Dendritic cell treated with granulocyte-macrophage colony-stimulating factor and Interleukin-4, amounts not matched to agents 40 ng/mL and 50 ng/mL, for 4 days (primary cell): Measurements from ENCODE around the gene CNPPD1.
"Not testable (repeated sequence)": the region's sequence is repeated elsewhere in the genome, so short reads cannot be mapped to it uniquely, and the experiment has no call there.

Experiments used
- H3K27ac Mint-ChIP-seq: one replicate; pipeline ENCODE4 v1.8.0; 2022; ENCODE audit warnings: mild to moderate bottlenecking, mixed read lengths
- H3K27me3 Mint-ChIP-seq: one replicate; pipeline ENCODE4 v1.8.0; 2022; ENCODE audit warnings: mild to moderate bottlenecking, mixed read lengths
- H3K36me3 Mint-ChIP-seq: one replicate; pipeline ENCODE4 v1.8.0; 2022; ENCODE audit warnings: low read depth, mixed read lengths
- H3K4me1 Mint-ChIP-seq: one replicate; pipeline ENCODE4 v1.8.0; 2022; ENCODE audit warnings: low read depth, mixed read lengths
- H3K4me3 Mint-ChIP-seq: one replicate; pipeline ENCODE4 v1.8.0; 2022; ENCODE audit warnings: mild to moderate bottlenecking, moderate library complexity, mixed read lengths
- H3K9me3 Mint-ChIP-seq: one replicate; pipeline ENCODE4 v1.8.0; 2022; ENCODE audit warnings: mixed read lengths
- intact Hi-C: fragments of 100-400 bp; cut with micrococcal nuclease; formaldehyde crosslinking; loops from one replicate; pipeline ENCODE4 v1.15.0; 2022

The CNPPD1 gene

GRCh38 chr2:219204425-219205164 is 27.9 kb upstream of the CNPPD1 start:
- intact Hi-C loops: no loop called here
- Mint-ChIP-seq H3K4me1 (peaks cover 27% of the 10 kb centered on the region), H3K27me3 (peaks cover 5% of the 10 kb centered on the region), H3K36me3 (peaks cover 19% of the 10 kb centered on the region), H3K4me3 (no peak overlapping the region), H3K9me3 (peaks cover 9% of the 10 kb centered on the region), H3K27ac (no peak overlapping the region)

- H3K4me3 Mint-ChIP-seq, intact Hi-C loops, H3K9me3 Mint-ChIP-seq, H3K27ac Mint-ChIP-seq, H3K36me3 Mint-ChIP-seq, H3K4me1 Mint-ChIP-seq: not testable (repeated sequence)
- H3K27me3 Mint-ChIP-seq: peaks cover 18% of the 10 kb centered on the region
Measured at GRCh38 chr2:219201331-219201730, 24.6 kb upstream of the CNPPD1 start.

- H3K4me1 Mint-ChIP-seq, H3K36me3 Mint-ChIP-seq, H3K27ac Mint-ChIP-seq, H3K4me3 Mint-ChIP-seq, intact Hi-C loops, H3K9me3 Mint-ChIP-seq: not testable (repeated sequence)
- peaks cover 24% of the 10 kb centered on the region for H3K27me3 Mint-ChIP-seq
Measured at GRCh38 chr2:219200502-219201326, 24.0 kb upstream of the CNPPD1 start.

GRCh38 chr2:219199470-219200211 is 22.9 kb upstream of the CNPPD1 start:
- Mint-ChIP-seq H3K36me3 (no peaks in the 10 kb centered on the region), H3K4me3 (no peak overlapping the region), H3K27me3 (peaks cover 23% of the 10 kb centered on the region)

DNA sequence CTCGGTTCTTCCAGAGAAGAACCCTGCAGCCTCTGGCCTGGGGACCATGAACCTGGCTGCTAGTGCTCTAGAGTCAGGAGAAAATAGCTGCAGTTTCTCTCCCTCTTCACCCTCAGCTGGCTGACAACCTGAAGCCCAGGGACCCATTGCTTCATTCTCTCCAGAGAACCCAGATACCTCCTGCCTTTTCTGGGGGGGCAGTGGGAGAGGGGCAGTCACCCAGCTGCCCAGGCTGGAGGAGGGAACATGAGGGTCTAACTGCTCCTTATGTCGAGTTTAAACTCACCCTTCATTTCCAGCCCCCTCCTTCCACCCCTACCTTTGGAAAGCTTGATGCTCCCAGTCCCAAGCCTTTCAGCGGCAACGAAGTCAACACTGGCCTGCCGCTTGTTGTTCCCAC is 22.2 kb upstream of the CNPPD1 start:
- H3K27me3 Mint-ChIP-seq: peaks cover 20% of the 10 kb centered on the region
- H3K27ac Mint-ChIP-seq: no peak overlapping the region

More at GRCh38 chr2:219199470-219200211, 22.9 kb upstream of the CNPPD1 start:
- no peaks in the 10 kb centered on the region for H3K4me1 Mint-ChIP-seq
- H3K9me3 Mint-ChIP-seq: peaks cover 6% of the 10 kb centered on the region
- no peak overlapping the region for H3K27ac Mint-ChIP-seq
- intact Hi-C loops: no loop called here

GRCh38 chr2:219197388-219197787 is 20.7 kb upstream of the CNPPD1 start:
- intact Hi-C loops: no loop called here
- H3K9me3 Mint-ChIP-seq: no peaks in the 10 kb centered on the region

More for the DNA sequence above, 22.2 kb upstream of the CNPPD1 start:
- H3K36me3 Mint-ChIP-seq: no peaks in the 10 kb centered on the region
- no peak overlapping the region for H3K4me3 Mint-ChIP-seq
- H3K9me3 Mint-ChIP-seq: no peaks in the 10 kb centered on the region
- no peaks in the 10 kb centered on the region for H3K4me1 Mint-ChIP-seq
- intact Hi-C loops: no loop called here

GRCh38 chr2:219186754-219187456 is 10.2 kb upstream of the CNPPD1 start:
- intact Hi-C loops: no loop called here
- peaks cover 24% of the 10 kb centered on the region for H3K4me1 Mint-ChIP-seq
- H3K36me3 Mint-ChIP-seq: peaks cover 54% of the 10 kb centered on the region
- no peak overlapping the region for H3K4me3 Mint-ChIP-seq
- H3K9me3 Mint-ChIP-seq: no peaks in the 10 kb centered on the region
- no peaks in the 10 kb centered on the region for H3K27me3 Mint-ChIP-seq
- H3K27ac Mint-ChIP-seq: no peak overlapping the region

More at GRCh38 chr2:219197388-219197787, 20.7 kb upstream of the CNPPD1 start:
- H3K27ac Mint-ChIP-seq: no peak overlapping the region
- no peaks in the 10 kb centered on the region for H3K36me3 Mint-ChIP-seq
- H3K4me3 Mint-ChIP-seq: no peak overlapping the region
- no peaks in the 10 kb centered on the region for H3K4me1 Mint-ChIP-seq
- H3K27me3 Mint-ChIP-seq: peaks cover 20% of the 10 kb centered on the region

- no peak overlapping the region for H3K27ac Mint-ChIP-seq
- H3K36me3 Mint-ChIP-seq: peaks cover 82% of the 10 kb centered on the region
- peaks cover 52% of the 10 kb centered on the region for H3K4me1 Mint-ChIP-seq
- H3K4me3 Mint-ChIP-seq: no peak overlapping the region
- no peaks in the 10 kb centered on the region for H3K27me3 Mint-ChIP-seq
- no peaks in the 10 kb centered on the region for H3K9me3 Mint-ChIP-seq
- intact Hi-C loops: no loop called here
Measured at GRCh38 chr2:219184121-219184520, 7.4 kb upstream of the CNPPD1 start.

DNA sequence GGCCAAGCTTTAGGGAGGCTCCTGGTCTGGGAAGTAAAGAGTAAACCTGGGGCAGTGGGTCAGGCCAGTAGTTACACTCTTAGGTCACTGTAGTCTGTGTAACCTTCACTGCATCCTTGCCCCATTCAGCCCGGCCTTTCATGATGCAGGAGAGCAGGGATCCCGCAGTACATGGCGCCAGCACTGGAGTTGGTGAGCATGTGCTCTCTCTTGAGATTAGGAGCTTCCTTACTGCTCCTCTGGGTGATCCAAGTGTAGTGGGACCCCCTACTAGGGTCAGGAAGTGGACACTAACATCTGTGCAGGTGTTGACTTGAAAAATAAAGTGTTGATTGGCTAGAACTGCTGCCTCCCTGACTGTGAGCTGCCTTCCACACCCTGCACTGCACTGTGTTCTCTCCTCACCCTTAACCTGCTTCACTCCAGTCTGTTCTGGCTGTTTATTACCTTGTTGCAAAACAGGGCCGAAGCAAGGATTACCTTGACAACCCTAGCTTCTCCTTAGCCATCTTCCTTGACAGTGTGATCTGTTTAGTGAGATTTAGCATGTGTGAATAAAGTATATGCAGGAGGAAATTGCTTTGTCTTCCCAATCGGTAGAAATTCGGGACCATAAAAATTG is 6.5 kb upstream of the CNPPD1 start:
- H3K4me1 Mint-ChIP-seq: peaks cover 58% of the 10 kb centered on the region
- peak overlapping the region; percentile 71 for H3K27ac Mint-ChIP-seq
- H3K9me3 Mint-ChIP-seq: no peaks in the 10 kb centered on the region
- intact Hi-C loops: no loop called here
- H3K36me3 Mint-ChIP-seq: peaks cover 90% of the 10 kb centered on the region
- H3K4me3 Mint-ChIP-seq: peak overlapping the region; percentile 28
- no peaks in the 10 kb centered on the region for H3K27me3 Mint-ChIP-seq

- intact Hi-C loops: no loop called here
- no peaks in the 10 kb centered on the region for H3K9me3 Mint-ChIP-seq
- peak overlapping the region; percentile 28 for H3K4me3 Mint-ChIP-seq
- H3K36me3 Mint-ChIP-seq: peaks cover 94% of the 10 kb centered on the region
- peaks cover 60% of the 10 kb centered on the region for H3K4me1 Mint-ChIP-seq
- peak overlapping the region; percentile 71 for H3K27ac Mint-ChIP-seq
- H3K27me3 Mint-ChIP-seq: no peaks in the 10 kb centered on the region
Measured at GRCh38 chr2:219182331-219183150, 5.8 kb upstream of the CNPPD1 start.

DNA sequence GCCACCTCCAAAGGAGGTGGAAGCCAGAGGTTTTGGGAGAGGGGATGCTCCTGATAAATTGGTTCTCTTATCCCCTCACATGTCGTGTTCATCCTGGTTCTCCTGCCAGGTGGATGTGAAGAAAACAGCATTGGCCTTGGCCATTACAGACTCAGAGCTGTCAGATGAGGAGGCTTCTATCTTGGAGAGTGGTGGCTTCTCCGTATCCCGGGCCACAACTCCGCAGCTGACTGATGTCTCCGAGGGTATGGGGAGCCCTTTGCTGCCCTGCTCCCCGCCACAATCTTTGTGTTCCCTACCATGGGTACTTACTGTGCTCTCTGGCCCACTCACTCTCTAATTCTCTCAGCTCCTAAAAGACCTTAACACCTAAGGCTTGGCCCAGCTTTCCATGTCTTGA is 4.8 kb upstream of the CNPPD1 start:
- H3K36me3 Mint-ChIP-seq: peaks cover 93% of the 10 kb centered on the region
- peak overlapping the region; percentile 71 for H3K27ac Mint-ChIP-seq
- H3K4me3 Mint-ChIP-seq: no peak overlapping the region
- H3K27me3 Mint-ChIP-seq: no peaks in the 10 kb centered on the region
- peaks cover 61% of the 10 kb centered on the region for H3K4me1 Mint-ChIP-seq
- no peaks in the 10 kb centered on the region for H3K9me3 Mint-ChIP-seq
- intact Hi-C loops: no loop called here

DNA sequence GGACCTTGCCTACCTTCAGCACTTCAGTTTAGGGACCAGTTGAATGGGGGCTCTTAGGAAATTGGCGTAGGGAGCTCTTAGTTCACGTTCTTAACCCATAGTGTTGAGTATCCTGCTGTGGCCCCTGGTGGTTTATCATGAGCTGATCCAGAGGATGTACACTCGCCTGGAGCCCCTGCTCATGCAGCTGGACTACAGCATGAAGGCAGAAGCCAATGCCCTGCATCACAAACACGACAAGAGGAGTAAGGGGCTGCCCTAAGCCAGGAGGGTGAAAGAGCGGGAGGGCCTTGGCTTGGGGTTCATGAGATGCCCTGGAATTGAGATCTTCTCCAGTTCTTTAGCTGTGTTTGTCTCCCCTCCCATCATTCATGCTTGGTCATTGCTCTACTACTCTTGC is 4.2 kb upstream of the CNPPD1 start:
- H3K27me3 Mint-ChIP-seq: no peaks in the 10 kb centered on the region
- peaks cover 92% of the 10 kb centered on the region for H3K36me3 Mint-ChIP-seq
- intact Hi-C loops: no loop called here
- H3K4me1 Mint-ChIP-seq: peaks cover 62% of the 10 kb centered on the region
- peak overlapping the region; percentile 71 for H3K27ac Mint-ChIP-seq
- H3K4me3 Mint-ChIP-seq: no peak overlapping the region
- H3K9me3 Mint-ChIP-seq: no peaks in the 10 kb centered on the region
